DMS153 treated with DMSO at 0.1 percent for 48 hours (cell line): ENCODE data around the gene HP.
"Not testable (repeated sequence)": the region's sequence is repeated elsewhere in the genome, so short reads cannot be mapped to it uniquely, and the experiment has no call there.

Experiments used
- DNase-seq: peaks from one replicate; lab custom pipeline; 2025; ENCODE audit not compliant: unreplicated experiment; lab: John Stamatoyannopoulos, UW

Gene HP, protein sequence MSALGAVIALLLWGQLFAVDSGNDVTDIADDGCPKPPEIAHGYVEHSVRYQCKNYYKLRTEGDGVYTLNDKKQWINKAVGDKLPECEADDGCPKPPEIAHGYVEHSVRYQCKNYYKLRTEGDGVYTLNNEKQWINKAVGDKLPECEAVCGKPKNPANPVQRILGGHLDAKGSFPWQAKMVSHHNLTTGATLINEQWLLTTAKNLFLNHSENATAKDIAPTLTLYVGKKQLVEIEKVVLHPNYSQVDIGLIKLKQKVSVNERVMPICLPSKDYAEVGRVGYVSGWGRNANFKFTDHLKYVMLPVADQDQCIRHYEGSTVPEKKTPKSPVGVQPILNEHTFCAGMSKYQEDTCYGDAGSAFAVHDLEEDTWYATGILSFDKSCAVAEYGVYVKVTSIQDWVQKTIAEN

DNA sequence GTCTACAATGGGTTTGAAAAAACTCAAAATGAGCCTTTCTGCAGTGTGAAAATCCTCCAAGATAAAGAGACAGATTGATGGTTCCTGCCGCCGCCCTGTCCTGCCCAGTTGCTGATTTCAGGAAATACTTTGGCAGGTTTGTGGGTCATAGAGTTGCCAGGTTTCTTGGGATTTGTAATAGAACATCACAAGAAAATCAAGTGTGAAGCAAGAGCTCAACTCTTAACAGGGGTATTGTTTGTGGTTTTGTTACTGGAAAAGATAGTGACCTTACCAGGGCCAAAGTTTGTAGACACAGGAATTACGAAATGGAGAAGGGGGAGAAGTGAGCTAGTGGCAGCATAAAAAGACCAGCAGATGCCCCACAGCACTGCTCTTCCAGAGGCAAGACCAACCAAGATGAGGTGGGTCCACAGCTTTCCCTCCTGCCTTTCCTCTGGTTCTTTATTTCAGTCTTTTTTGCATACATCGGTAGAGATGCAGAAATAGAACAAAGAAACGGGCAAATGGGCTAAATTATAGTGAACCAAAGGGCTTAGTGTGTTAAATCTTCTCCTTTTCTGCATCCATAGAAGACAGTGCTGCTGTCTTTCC is at the start of gene HP:
HP (plus strand) TSS at position 252 of the 594 bp plus-strand sequence; CDS start at position 400, 148 bp downstream.
- not testable (repeated sequence) for DNase-seq

DNA sequence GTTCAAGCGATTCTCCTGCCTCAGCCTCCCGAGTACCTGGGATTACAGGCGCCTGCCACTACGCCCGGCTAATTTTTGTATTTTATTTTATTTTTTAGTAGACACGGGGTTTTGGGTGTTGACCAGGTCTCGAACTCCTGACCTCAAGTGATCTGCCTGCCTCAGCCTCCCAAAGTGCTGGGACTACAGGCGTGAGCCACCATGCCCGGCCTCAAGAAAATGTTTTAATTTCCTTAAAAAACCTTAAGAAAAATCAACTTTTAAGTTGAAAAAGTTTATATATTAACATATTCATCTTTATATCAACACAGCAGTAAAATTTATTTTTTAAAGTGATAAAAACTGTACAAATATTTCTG is 46.3 kb upstream of the HP start:
- DNase-seq, result not testable (repeated sequence)

DNA sequence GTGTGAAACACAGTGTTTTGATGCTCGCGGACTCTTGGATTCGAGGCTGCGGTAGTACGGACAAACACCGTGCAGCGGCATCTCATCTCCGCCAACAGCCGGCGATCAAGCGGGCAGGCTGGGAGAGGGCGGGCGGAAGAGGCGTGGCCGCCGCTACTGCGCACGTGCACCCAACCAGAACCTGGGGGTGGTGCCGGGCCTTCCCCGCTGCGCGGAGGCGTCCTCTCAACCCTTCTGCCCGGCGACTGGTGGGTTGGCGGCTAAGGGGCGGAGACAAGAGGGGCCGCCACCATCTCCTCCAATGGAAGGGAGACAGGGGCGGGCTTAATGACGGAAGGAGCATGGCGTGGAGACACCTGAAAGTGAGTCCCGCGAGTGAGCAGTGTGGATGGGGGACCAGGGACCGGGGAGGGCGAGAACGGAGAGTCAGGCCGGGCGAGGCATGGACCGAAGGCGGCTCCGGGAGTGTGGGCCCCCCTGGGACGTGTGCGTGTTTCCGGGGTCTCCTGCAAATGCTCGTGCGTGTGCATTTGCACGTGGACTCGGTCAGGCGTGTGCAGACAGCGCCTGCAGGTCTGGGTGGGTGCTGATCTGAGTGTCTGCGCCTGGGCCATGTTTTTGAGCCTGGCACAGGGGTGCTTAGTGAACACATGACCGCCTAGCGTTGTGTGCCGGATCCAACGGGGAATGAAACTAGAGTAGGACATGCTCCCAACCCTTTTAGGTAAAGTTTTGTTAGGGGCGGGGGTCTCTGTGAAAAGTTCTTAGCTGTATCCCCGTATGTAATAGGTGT is 45.7 kb upstream of the HP start, which contains the start of gene DHODH:
DHODH (plus strand) TSS at position 321 of the 793 bp plus-strand sequence; CDS start at position 342, 21 bp downstream.
- peak; percentile 98 for DNase-seq

DNA sequence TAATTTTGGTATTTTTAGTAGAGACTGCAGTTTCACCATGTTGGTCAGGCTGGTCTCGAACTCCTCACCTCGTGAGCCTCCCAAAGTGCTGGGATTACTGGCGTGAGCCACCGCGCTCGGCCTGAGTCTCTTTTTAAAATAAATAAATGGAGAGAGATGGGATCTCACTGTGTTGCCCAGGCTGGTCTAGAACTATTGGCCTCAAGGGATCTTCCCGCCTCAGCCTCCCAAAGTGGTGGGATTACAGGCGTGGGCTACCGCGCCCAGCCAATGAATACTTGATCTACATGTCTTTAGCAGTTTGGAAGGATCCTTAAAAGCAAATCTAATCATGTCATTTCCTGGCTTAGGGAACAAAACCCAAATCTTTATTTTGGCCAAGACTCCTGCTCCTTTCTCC is 44.5 kb upstream of the HP start:
- DNase-seq, result no peak

DNA sequence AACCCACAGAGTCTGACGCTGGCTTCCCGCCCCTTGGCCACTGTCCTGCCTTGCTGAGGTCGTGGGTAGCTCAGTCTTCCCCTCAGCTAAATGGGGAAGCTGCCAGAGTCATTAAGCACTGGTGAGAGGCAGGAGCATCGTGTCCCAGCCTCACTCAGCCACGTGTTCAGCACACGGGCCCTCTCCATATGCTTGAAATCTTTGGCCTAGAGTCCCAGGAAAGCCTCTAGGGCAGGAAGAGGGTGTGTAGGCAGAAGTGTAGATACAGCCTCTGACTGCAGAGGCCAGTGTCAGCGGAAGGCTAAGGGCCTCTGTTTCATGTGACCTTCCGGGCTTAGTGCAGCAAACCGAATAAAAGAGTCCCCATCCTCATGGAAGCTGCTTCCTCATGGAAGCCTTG is 41.7 kb upstream of the HP start:
- no peak for DNase-seq

DNA sequence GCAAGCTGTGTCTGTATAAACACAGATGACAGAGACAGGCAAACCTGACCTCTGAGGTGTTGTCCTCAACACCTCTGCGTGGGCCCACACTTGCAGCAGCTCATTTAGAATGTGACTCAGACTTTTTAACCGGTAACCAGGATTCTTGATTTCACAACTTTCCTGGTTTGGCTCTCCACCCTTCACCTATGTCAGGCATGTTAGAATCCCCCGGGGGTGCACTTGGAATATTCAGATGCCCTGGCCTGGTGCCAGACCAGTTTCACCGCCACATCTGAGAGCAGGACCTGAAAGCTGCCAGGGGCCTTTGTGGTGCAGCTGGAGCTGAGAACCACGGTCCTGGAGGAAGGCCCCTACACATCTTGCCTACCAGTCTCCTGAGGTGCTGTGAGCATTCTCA is 40.9 kb upstream of the HP start:
- no peak for DNase-seq

DNA sequence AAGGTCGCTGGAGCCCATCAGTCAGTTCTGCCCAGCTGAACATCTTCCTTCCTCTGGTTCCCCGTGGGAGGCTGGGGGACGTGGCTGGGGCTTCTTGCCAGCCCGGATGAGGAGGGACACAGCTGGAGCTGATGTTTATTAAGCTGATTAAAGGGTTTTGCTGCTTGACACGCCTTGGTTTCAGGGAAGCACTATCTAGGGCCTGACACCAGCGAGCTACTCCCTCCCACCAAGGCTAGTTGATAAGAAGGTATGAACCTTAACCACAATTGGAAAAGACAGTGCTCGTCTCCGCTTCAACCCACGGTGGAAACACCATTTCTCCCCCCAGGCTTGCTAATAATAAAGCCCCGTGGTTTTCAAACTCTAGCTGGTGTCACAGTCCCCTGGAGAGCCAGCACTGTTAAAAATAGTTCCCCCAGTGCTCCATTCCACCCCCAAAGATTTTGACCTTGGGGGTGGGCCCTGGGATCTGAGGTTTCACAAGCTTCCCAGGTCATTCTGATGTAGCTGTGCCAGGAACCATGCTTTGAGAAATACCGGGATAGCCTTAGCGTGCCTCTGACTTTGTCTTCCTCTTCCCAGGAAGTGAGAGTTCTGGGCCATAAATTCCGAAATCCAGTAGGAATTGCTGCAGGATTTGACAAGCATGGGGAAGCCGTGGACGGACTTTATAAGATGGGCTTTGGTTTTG is 40.3 kb upstream of the HP start:
- no peak for DNase-seq

DNA sequence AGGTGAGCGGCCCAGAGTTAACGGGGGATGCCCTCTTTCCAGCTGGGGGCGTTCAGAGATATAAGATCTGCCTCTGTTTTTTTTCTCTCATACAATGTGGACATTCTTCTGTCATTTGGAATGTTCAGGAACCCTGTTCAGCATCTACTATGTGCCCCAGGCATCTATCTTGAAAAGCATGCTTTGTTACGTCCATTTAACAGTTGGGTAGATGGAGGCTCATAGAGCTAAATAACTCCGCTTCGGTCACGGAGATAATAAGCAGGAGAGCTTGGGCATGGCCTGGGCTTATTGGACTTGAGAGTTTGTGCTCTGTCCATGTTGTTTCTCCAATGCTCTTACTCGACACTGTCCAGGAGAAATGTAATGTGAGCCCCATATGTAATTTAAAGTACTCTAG is 39.6 kb upstream of the HP start:
- no peak for DNase-seq

DNA sequence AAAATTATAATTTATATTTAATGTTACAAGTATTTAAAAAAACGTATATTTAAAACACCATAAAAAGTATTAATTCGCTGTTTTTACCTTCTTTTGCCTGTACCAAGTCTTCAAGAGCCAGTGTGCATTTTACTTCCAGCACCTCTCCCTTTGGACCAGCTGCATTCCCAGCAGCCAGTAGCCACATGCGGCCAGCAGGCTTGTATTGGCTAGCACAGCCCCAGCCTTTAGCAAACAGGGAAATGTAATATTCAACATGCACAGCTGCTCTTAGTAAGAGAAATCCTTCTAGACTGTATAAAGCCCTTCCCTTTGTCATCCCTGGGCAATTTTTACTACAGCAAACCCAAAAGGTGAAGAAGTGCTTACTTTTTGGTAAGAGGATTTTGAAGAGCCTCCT is 39.2 kb upstream of the HP start:
- no peak for DNase-seq

DNA sequence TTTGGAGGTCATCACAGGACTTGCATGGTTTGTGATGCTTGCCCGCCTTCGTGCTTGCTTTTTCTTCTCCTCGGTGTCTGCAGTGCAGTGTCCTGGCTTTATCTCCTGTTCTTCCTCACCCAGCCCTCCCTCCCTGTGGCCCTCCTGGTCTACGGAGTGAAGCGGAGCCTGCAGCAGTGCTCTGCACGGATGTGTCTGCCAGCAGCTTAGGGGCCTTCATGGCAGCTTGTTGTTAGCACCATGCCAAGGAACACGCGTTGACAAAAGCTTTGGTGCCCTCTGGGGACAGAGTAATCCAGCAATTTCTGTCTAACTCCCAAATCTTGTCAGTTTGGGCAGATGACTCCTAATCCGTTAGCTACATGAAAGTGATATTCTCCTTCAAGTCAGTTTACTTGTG is 35.8 kb upstream of the HP start:
- DNase-seq, result no peak

DNA sequence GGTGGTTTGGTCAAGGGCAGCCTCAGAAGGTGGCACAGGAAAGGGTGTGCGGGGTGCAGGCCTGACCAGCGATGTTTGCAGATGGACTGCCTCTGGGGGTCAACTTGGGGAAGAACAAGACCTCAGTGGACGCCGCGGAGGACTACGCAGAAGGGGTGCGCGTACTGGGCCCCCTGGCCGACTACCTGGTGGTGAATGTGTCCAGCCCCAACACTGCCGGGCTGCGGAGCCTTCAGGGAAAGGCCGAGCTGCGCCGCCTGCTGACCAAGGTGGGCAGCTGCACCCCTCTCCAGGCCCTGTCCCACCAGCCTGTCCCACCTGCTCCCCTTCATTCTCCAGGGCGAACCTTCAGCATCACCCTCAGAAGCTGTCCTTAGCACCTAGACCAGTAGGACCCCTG is 33.3 kb upstream of the HP start:
- no peak for DNase-seq

DNA sequence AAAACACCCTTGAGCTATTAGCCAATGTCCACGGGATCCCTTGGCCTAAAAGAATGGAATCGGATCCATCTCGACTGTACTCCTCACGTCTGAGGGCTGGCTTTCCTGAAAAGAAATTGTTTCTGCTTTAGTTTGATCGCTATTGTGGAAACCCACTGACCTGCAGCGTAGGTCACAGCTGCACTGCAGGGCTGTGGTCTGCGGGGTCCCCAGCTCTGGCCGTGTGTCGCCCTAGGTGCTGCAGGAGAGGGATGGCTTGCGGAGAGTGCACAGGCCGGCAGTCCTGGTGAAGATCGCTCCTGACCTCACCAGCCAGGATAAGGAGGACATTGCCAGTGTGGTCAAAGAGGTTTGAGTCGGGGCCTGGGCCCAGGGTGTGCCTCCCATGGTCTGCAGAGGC is 32.2 kb upstream of the HP start:
- no peak for DNase-seq

DNA sequence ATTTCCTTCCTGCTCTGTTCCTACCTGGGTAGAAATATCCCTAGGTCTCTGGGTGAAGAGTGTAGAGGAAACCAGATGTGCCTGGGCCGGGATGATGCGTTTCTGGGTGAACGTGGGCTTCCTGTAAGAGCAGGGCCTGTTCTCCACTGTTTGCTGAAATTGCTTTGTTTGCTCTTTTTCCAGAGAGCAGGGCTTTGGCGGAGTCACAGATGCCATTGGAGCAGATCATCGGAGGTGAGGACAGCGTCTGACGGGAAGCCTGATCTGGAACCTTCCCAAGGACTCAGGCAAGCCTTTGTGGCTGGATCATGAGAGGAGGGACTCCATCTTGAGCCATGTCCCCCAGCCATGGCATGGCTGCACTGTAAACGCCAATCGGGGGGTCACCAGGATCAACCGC is 30.3 kb upstream of the HP start:
- no peak for DNase-seq

DNA sequence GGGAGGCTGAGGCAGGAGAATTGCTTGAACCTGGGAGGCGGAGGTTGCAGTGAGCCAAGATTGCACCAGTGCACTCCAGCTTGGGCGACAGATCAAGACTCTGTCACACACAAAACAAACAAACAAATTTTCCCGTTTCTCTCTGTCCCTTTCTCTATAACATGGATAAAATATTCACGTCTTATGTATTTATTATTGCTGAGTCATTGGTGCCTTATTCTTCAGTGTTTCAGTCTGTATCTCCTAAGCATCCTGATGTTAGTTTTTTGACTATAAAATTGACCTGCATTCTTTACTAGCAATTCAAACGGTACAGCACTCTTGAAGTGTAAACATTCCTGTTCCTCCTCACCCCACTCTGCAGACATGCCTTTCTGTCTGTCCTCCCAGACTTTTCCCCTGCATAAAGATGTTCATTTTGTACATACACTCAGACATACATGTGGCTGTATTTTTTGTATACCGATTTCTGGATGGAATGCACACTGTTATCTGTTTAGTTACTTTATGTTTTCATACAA is 29.4 kb upstream of the HP start:
- no peak for DNase-seq

DNA sequence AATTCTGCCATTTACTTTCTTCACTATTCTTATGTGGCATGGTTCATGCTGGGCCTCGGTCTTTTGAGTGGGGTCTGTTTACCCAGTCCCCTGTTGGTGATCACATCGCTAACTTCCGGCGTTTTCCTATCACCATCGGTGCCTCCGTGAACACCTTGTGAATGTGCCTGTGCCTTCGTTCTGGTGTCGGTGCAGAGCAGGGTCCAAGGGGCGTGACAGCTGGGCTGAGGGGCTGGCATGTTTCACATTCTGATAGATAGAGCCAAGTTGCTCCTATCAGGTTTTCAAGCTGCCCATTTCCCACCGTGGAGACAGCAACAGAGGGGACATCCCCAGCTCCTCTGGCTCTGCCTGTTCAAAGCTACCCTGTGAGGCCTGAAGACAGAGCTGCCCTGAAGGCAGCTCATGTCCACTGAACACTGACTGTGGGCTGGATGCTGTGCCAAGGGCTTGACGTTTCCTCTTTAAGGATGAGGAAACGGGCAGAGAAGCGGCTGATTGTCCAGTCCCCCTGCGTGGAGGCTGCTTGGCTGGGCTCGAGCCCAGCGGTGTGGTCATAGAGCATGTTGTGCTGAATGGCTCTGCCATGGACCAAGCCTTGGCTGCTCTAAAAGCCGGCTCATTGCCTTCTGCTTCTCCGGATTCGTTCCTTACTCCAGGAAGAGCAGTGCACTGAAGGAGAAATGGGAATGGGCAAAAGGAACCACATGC is 28.7 kb upstream of the HP start:
- DNase-seq, result no peak

DNA sequence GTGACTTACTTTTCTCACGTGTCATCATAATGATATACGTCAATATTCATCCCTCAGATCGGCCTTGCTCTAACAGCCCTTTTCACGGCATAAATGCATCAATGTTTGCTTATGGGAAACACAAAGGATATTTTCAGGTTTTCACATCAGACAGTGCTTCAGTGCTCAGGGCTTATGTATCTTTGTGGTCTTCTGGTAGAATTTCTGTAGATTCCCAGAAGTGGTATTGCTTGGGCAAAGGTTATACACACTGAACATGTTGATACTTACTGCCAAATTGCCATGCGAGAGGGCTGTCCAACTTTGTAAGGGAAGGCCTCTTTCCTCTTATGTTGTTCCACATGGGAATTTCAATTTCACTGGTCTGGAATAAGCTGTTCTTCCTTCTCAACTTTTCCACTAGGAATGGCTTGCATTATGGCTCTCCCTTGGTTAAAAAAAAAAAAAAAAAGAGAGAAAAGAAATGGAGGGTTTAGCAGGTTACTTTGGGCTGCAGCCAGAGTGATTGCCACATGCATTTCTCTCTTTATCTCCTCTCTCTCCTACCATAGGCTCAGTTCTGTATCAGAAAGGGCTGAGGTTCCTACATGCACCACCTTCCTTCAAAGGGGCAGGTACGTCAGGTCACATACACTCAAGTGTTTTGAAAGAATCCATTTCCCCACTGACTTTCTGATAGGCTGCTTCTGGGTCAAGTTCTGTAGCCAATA is 26.5 kb upstream of the HP start:
- no peak for DNase-seq

DNA sequence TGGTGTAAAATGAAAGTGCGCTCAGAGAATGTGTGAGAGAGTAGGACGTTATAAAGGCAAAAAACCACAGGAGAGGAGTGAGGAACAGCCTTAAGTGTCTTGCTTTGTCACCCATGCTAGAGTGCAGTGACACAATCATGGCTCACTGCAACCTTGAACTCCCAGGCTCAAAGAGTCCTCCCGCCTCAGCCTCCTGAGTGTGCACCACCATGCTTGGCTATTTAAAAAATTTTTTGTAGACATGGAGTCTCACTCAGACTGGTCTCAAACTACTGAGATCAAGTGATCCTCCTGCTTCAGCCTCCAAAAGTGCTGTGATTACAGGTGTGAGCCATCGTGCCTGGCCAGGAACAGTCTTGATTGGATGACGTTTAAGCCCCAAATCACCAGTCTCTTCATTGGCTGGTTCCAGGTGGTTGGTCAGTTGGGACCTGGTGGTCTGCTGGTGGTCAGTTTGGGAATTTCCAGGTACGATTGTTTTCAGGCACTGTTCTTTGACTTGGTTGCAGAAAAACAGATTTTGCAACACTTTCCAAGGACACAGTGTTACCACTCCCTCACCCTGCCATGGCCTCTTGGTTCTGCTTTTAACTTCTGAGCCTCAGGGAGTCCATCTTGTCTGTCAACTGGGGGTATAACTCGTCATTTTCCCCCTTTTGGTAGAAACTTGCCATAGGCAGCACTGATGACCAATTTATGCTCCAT is 24.6 kb upstream of the HP start:
- DNase-seq, result no peak

DNA sequence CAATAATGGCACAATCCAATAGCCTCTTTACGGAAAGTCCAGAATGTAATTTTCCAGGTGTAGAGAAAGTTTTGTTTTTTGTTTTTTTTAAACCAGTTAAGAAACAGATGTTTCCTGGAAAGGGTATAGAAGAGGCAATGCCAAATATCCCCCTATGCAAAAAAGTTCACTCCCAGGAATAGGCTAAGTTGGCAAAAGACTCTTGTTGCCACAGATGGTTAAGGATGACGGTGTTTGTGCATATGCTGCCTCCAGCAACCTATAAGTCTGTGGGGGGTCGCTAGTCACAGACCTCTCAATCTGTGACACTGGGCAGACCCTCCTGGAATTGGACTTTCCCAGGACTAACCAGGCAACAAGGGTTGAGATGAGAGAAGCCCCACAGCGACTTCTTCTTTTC is 20.9 kb upstream of the HP start:
- DNase-seq, result no peak

DNA sequence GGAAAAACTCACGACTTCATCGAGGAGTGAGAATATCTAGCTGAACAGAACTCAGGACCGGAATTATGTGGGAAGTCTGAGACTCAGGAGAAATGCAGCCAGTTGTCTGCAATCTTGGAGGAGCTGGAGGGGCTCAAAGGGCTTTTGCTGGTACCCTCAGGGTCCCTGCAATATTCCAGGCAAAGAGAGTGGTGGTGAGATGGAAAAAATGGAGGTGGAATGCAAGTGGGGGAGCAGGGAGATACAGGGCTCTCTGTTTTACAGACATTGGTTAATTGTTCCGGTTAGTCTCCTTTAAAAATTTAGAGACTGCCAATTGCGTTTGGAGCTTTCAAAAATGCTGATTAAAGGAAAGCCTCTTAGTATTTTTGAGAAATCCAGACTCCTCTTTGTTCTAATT is 18.2 kb upstream of the HP start:
- DNase-seq, result no peak
